ENCODE results near the gene SPATA2.
"Not testable (repeated sequence)": the region's sequence is repeated elsewhere in the genome, so short reads cannot be mapped to it uniquely, and the experiment has no call there.

Gene SPATA2, protein sequence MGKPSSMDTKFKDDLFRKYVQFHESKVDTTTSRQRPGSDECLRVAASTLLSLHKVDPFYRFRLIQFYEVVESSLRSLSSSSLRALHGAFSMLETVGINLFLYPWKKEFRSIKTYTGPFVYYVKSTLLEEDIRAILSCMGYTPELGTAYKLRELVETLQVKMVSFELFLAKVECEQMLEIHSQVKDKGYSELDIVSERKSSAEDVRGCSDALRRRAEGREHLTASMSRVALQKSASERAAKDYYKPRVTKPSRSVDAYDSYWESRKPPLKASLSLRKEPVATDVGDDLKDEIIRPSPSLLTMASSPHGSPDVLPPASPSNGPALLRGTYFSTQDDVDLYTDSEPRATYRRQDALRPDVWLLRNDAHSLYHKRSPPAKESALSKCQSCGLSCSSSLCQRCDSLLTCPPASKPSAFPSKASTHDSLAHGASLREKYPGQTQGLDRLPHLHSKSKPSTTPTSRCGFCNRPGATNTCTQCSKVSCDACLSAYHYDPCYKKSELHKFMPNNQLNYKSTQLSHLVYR
- 7.5 to 9.6 reads per million in 2 donors for total RNA-seq

DNA sequence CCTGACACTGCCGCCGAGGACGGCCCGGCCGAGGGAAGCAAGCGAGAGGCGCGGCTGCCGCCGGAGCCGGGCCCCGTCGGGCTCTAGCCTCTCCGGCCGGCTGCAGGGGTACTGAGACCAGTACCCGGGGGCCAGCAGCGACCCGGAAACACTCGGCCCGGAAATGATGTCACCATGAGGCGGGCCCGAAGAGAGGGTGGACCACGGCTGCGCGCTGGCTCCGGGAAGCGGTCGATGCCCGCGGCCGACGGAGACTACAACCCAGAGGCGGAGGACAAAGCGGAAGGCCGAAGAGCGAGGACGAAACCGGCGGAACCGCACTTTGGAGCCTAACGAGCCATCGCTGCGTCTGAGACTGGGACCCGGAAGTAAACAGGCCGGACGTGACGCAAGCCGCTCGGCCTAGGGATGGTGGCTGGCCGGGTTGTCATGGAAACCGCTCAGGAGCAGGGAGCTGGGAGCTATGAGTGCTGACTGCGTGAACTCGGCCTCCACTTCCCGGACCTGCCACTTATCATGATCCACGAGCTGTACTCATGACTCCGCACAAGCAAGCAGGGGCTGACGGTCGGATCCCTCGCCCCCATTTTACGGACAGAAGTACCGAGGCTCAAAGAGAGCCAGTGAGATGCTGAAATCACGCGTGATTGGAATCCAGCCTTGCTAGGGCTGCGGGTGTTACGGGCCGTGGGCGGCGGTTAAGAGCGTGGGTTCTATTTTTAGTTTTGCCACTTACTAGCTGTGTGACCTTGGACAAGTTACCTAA lies at the start of gene SPATA2:
TSS of gene SPATA2 (minus strand) at position 150 of the 766 bp plus-strand sequence. CDS start 7,039 bp downstream, outside the sequence.
- DNase-seq = peak; percentile 82

DNA sequence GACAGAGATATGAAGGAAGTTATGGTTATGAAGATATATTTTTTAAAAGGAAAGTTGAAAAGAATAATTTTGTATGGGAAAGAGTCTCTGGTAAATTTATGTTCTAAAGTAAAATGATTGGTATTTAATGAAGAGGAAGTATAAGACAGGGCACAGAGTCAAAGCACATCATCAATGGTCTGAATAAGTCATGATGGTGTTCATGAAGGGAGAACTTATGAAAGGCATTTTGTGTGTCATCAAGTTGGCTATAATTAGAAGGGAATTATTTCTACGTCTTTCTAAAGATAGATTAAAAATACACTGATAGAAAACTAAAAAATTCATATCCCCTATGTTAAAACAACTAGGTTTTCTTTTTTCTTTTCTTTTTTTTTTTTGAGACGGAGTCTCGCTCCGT lies 46.1 kb upstream of the SPATA2 start:
- DNase-seq = no peak

DNA sequence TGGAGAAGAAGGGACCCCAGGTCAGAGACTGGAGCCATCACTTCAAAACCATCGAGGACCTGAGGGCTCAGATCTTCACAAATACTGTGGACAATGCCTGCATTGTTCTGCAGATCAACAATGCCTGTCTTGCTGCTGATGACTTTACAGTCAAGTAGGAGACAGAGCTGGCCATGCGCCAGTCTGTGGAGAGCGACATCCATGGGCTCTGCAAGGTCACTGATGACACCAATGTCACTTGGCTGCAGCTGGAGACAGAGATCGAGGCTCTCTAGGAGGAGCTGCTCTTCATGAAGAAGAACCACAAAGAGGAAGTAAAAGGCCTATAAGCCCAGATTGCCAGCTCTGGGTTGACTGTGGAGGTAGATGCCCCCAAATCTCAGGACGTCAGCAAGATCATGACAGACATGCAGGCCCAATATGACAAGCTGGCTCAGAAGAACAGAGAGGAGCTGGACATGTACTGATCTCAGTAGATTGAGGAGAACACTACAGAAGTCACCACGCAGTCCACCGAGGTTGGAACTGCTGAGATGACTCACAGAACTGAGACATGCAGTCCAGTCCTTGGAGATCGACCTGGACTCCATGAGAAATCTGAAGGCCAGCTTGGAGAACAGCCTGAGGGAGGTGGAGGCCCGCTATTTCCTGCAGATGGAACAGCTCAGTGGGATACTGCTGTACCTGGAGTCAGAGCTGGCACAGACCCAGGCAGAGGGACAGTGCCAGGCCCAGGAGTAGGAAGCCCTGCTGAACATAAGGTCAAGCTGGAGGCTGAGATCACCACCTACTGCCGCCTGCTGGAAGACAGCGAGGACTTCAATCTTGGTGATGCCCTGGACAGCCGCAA lies 42.0 kb upstream of the SPATA2 start:
- not testable (repeated sequence) for DNase-seq

DNA sequence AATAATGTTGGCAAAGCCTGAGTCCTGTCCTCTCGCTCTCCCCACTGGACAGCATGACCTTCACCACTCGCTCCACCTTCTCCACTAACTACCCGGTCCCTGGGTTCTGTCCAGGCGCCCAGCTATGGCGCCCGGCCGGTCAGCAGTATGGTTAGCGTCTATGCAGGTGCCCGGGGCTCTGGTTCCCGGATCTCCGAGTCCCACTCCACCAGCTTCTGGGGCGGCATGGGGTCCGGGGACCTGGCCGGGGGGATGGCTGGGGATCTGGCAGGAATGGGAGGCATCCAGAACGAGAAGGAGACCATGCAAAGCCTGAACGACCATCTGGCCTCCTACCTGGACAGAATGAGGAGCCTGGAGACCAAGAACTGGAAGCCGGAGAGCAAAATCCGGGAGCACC lies 41.4 kb upstream of the SPATA2 start:
- no peak for DNase-seq

DNA sequence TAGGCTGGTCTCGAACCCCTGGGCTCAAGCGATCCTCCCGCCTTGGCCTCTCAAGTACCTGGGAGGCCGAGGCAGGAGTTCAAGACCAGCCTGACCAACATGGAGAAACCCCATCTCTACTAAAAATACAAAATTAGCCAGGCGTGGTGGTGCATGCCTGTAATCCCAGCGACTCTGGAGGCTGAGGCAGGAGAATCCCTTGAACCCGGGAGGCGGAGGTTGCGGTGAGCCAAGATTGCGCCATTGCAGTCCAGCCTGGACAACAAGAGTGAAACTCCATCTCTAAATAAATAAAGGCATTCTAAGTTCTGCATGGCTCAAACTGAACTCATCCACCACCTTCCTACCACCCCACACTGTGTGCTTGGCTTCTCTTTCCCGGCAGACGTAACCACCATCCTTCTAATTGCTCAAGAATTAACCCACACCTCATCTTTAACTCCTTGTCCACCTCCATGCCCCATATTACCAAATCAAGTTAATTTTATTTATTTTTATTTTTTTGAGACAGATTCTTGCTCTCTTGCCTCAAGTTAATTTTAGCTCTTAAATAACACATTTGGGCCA lies 40.6 kb upstream of the SPATA2 start:
- not testable (repeated sequence) for DNase-seq

DNA sequence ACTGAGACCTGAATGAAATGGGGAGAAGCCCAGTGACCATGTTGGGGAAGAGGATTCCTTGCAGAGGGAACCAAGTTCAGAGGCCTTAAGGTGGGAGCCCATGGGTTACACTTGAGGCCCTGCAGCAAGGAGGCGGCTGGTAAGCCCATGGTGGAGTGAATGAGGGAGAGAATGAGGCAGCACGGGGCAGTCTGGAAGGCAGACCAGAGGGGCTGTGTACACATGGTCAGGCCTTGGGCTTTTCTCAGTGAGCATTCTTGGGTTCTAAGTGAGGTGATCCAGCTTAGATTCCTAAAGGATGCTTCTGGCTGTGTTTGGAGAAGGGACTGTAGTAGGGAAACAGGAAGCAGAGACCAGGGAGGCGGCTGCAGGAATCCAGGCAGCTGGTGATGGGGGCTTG lies 39.8 kb upstream of the SPATA2 start:
- DNase-seq = no peak

DNA sequence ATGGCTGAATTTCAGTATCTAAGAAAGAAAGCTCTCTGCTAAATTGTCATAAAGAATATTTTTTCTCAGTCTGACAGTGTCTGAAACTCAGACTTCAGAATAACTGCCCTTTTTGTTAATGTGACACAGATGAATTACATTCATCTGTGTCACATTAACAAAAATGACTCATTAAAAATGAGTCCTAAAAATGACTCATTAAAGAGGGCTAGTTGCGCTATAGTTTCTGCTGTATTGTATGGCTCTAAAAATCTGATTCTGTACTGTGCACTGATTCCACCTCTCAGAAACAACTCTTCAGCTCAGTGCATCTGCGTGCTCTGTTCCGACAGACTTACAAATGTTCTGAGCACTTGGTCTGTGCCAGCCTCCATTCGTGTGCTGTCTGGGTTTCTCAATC lies 35.8 kb upstream of the SPATA2 start:
- no peak for DNase-seq

DNA sequence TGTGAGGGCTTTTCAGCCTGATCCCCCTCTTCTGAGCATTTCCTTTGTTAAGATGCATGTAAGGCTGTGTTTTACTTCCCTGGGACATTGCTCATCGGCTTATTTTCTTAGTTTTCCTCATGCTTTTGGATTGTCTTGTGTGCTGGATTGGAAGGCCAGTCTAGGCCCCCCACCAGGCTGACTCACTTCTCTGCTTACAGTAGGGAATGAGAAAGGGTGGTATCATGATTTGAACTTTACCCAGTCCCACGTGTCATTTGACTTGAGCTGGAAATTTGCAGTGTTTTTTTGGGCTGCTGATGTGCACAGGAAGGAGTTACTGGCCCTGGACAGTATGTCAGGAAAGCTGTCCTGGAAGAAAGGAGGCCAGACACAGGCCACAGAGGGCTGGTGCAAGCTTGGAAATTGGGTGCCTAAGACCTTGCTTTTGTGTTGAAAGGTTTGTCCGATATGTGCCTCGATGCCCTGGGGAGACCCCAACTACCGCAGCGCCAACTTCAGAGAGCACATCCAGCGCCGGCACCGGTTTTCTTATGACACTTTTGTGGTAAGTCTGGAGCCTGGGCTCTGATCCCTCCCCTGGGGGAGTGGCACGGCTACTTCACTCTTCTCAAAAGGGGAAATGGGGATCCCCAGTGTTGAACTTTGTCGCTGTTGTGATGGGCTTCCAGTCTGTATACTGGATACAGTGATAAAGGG lies 33.6 kb upstream of the SPATA2 start:
- DNase-seq = no peak

DNA sequence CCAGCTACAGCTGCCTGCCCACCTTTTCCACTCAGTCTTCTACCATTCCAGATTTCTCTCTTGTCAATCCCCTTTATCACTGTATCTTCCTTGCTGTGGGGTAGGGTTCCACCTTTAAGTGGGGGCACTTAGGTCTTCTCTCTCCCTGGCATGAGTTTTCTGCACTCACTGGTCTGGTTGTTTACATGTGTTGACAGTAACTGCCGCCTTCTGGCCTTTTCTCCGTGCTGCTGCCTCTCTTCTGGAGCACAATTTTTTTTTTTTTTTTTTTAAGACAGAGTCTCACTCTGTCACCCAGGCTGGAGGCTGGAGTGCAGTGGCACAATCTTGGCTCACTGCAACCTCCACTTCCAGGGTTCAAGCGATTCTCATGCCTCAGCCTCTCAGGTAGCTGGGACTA lies 32.8 kb upstream of the SPATA2 start:
- DNase-seq = no peak

DNA sequence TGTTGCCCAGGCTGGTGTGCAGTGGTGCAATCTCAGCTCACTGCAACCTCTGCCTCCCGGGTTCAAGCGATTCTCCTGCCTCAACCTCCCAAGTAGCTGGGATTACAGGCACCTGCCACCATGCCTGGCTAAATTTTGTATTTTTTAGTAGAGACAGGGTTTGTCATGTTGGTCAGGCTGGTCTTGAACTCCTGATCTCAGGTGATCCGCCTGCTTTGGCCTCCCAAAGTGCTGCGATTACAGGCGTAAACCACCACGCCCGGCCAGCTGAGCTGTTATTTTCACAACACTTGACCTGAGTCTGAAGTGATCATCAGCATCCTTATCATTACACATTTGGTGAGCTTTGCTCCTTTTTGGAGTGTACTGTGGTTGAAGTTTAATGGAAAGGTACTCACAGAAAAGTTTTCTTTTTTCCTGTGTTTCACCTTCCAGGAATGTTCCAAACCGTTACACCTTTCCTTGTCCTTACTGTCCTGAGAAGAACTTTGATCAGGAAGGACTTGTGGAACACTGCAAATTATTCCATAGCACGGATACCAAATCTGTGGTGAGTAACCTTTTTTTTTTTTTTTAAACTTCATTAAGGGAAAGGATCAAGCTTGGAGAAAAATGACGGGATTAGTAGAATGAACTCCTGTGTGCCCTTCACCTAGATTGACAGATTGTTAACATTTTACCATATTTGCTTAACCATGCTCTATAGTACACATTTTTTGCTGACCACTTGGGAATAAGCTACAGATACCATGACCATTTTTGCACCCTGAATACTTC lies 30.6 kb upstream of the SPATA2 start:
- no peak for DNase-seq

DNA sequence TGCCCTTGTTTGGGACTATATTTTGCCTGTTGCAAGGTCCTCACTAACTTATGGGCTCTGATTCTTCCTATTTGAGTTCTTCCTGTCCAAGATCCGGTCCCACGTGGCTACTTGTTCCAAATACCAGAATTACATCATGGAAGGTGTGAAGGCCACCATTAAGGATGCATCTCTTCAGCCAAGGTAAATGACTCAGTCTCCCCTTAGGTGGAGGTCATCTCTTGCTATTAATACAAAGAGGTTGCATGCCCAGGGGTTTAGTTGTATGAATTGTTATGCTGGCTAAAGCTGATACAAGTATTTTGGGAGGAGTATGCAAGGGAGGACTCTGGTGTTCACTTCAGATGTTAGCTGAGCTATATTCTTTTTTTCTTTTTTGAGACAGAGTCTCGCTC lies 30.0 kb upstream of the SPATA2 start:
- DNase-seq = no peak

DNA sequence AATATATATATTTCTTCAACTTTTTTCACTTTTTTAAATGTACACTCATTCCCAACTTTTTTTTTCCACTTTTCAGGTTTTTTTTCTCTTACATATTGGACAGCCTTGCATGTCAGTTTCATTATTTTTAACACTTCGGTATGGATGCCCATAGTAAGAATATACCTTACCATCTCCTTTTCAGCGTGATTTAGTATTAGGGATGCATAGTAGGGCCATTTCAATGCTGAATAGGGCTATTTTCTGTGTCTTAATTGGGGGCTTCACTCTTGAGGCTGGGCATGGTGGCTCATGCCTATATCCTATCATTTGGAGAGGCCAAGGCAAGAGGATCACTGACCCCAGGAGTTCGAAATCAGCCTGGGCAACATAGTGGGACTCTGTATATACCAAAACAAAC lies 27.6 kb upstream of the SPATA2 start:
- no peak for DNase-seq

DNA sequence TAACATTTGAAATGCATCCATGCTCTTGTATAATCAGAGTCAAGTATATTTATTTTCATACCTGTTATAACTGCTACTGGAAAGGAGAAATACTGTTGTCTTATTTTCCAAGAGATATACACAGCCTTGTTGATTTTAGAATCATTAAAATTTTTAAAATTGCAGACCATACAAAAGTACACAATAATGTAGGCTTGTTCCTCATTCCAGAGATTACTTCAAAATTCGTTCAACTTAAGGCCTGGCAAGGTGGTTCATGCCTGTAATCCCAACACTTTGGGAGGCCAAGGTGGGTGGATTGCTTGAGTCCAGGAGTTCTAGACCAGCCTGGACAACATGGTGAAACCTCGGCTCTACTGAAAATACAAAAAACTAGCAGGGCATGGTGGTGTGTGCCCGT lies 27.0 kb upstream of the SPATA2 start:
- DNase-seq = no peak

DNA sequence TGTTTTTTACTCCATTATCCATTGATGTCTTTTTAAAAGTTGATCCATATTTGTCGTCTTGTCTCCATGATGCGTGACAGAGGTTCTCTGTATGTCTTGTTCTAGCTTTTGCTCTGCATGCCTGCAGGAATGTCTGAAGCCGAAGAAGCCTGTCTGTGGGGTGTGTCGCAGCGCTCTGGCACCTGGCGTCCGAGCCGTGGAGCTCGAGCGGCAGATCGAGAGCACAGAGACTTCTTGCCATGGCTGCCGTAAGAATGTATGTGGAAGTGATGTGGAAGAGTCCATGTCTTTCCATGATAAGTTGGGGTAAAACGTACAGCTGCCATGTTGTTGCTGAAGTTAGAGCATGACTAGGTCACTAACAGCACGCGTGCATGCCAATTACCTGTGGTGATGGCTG lies 26.1 kb upstream of the SPATA2 start:
- no peak for DNase-seq

DNA sequence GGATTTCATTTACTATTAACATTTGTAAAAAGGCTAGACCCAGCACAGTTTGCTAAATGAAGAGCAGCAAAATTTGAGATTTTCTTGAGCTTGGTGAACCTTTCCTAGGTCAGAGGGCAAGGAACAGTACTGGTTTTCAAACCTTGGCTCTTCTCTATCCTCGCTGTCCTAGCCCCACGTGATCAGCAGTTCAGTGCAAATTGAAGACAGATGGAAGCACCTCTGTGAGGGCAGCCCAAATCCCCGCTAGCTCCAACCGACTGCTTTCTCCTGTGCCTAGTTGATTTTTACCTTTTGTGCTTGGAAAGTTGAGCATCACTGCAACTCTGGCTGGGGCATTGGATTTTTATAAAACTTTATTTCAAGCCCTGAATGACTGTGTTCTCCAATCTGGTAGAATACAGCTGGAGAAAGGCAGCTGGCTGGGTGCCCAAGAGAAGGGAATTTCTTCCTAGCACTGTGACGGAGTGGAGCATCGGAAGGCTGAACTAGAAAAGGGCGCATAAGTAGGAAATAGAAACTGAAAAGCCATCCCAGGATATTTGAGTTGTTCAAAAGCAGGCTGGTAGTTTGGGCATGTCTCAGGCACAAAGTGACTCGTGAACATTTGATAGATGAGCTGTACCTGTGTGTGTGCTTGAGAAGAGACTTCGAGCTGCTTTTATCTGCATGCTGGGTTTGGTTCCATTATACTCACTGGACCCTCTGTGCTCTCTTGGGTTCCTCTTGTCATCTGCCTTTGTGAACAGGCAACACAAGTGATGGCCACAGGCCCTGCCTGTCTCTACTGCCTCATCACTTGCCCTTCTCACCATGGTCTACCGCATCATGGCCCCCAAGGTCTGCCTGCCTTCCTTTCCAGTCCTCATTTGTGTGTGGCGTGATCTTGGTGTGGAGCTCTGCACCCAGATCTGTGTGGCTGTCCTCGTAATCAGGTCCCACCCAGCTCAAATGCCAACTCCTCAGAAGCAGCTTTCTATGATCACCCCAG lies 23.1 kb upstream of the SPATA2 start:
- DNase-seq = no peak

DNA sequence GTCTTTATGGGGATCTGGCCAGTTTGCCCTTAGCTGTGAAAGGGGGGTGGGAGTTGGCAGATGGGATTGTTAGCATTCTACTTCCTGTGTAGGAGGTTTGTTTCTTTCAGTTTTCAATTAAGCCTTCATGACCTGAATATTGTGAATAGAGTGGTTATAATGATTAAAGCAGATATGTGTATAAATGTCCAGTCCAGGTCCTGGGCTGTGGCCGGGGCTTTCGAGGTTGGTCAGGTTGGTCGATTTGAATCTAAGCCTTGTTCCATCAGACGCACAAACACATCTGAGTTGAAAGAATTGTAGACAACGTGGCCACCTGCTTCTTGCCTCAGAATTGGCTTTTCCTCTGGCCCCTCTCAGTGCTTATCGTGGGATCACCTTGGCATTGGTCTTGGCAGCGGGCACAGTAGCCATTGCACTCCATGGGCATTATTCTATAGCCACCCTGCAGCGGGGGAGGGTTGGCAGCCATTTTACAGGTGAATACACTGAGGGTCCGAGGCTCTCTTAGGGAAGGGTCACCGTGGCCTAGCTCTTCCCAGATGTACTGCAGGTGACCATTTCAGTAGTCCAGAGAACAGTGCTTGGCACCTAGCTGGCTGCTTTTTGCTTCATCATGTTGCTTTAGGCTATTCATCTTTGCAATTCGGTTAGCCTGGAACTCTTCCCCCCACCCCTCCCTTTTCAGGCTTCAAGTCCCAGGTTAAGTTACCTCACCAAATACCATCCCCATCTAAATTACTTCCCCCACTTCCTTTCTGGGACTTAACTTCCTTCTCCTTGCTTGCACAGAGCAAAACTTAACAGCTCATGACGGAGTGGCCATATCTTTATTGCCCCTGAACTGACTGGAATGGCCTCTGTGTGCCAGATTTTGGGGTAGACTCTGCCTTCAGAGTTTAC lies 21.9 kb upstream of the SPATA2 start:
- DNase-seq = no peak

DNA sequence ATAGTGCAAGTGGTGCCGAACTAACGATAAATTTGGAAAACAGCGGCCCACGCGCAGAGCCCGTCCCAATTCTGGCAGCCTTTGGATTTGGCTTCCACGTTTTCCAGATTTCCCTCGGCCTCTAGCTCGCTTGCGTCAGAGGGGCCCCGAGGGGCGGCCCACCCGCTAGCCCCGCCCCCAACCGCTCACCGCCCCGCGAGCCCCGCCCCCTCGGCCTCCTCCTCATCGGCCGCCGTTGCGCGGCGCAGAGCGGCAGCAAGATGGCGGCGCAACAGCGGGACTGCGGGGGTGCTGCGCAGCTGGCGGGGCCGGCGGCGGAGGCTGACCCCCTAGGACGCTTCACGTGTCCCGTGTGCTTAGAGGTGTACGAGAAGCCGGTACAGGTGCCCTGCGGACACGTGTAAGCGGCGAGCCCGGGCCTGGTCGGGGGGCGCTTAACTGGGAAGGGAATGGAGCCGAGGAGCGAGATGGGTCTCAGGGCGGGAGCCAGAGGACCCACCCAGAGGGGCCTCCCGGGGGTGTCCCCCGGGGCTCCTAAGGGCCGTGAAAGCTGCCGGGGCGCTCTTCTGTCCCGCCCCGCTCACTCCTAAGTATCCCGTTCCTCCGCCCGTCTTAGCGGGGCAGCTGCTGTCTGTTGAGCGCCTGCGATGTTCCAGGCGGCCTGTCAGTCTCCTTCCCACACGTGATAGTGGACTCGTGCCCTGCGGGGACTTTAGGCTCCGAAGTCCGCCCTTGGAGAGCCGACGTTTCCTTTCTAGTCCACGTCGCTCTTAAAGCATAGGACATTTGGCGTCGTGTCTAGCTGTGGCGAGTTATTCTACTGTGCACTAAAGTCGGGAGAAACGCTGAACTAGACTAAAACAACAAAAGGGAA lies 21.1 kb upstream of the SPATA2 start, which contains the start of gene RNF114:
TSS of gene RNF114 (plus strand) at position 245 of the 874 bp plus-strand sequence. CDS start at position 261, 16 bp downstream.
- peak; percentile 86 for DNase-seq
